Activated CD8-positive, alpha-beta memory T cell treated with anti-CD3 and anti-CD28 coated beads for 4 hours (primary cell): ENCODE data around the gene SAFB.

Experiments
- DNase-seq, 2 donors: peaks; one replicate each; pipeline ENCODE4 v3.0.0-alpha.2; 2020; ENCODE audit warnings: low read depth in 2 of 2

Gene SAFB

DNA sequence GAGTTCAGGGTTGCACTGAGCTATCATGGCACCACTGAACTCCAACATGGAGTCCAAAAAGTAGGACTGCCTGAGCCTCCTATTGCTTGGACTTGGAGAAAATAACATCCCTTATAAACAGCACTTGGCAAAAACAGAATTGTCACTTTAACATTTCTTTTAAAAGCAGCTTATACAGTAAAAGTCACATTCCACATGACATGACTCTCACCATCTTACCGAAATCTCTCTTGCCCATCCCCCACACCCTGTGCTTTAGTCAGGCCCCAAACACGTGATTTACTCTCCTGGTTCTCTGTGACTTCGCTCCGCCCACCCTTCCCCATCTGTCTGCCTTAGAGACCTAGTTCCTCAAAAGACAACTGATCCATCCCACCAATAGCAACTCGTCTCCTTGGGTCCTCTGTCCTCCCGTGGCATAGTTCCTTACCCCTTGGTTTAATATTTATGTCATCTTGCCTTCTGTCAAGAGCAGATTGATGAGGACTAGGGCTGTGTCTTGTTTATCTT, 4.6 kb downstream of the SAFB start:
- DNase-seq = no peak

DNA sequence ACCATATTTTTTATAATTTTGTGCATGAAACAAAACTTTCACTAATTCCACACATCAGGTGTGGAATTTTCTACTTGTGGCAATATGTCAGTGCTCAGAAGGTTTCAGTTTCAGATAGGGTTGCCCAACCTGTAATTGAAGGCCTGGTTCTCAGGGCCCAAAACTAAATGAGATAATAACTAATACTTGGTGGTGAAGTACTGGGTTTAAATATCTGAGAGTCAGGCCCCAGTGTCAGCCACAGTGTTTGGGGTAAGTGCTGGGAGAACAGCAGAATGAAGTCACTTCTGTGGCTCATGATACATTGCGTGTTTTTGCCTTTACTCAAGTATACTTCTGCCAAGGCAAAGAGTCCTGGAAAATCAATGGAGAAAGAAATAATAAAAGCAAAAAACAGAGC, 5.6 kb downstream of the SAFB start:
- DNase-seq = no peak

DNA sequence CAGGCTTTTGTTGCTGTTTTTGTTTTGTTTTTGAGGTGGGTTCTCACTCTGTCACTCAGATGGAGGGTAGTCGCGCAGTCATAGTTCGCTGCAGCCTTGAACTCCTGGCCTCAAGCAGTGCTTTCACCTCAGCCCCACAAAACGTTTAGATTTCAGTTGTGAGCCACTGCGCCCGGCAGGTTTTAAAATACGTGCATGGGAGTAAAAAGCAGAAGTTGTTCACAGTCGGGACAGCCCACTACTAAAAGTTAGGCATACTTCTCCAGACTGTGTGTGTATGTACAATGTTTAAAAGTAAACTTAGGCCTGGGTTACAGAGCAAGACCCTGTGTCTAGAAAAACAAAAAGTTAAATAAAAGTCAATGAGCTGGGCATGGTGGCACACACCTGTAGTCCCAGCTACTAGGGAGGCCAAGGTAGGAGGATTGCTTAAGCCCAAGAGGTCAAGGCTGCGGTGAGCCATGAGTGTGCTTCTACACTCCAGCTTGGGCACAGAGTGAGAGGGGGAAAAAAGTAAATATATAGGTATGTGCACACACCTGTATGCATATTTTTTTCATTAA, 6.1 kb downstream of the SAFB start:
- DNase-seq = no peak

DNA sequence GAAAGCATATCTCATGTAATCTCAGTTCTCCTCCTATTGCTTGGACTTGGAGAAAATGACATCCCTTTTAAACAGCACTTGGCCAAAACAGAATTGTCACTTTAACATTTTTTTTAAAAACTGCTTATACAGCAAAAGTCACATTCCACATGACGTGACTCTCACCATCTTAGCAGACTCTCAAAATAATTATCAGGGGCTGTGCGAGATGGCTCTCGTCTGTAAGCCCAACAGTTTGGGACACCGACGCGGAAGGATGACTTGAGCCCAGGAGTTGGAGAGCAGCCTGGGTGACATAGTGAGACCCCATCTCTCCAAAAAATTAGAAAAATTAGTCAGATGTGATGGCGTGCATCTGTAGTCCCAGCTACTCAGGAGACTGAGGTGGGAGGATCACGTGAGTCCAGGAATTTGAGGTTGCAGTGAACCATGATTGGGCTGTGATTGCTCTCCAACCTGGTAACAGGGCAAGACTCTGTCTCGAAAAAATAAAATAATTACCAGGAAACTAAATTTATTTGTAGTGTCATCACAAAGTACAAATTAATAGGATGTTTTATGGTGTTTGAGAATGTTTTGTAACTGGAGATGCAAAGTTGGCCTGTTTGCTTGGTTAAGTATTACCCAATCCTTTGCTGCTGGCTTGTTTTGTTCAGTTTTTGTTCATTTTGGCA, 8.8 kb downstream of the SAFB start:
- no peak for DNase-seq

DNA sequence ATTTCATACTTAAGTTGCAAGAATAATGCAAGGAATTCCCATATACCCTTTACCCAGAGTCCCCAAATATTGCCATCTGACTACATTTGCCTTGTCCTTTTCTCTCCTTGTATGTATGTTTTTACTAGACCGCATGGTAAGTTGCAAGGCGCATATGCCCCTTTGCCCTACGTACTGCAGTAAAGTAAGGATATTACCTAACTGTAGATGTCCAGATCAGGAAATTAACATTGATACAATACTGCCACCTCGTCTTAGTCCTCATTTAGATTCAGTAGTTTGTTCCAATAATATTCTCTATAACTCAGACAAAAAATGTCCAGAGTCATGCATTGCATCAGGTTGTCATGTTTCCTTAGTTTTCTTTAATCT, 9.3 kb downstream of the SAFB start:
- DNase-seq = no peak

DNA sequence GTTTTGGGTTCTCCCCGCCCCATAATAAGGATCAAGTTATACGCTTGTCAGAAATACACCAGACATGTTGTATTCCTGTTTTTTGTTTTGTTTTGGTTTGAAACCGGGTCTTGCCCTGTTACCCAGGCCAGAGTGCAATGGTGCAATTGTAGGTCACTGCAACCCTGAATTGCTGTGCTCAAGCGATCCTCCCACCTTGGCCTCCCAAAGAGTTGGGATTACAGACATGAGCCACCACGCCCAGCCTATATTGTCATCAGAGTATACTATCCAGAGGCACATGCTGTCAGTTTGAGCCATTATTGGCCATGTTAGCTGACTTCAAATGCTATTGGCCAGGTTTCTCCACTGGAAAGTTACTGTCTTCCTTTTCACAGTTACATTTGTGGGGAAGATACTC, 9.8 kb downstream of the SAFB start:
- no peak for DNase-seq

DNA sequence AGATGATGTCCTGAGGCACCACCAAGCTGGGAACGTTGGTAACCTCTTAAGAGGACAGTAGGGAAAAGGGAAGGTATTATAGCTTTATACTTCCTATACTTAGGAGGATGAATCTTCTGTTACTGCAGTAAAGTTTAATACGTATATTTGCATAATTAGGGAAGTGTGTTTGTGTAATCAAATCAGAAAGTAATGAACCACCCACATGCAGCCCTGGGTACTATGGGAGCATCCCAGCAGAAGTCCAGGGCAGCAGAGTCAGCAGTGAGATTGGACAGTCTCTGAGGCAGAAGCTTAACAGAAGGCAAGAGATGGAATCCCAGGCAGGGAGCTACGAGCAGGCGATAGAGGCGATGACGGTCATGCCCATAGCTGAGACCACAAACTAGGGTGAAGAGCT, 12.5 kb downstream of the SAFB start:
- DNase-seq = no peak

DNA sequence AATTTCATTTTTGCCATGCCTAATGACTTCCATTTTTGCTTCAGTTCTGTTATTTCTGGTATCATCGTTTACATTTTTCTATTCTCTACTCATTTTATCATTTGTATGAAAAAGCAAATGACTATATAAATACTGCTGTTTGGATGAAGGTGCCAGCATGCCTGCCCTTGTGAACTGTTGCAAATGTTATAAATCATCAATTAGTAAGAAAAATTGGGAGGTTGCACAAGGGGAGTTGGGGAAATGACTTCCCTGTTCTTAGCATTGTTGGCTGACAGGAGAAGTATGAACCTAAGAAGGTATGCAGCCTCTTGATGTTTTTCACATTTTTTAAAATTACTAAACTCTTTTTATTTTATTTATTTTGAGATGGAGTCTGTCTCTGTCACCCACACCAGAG, 15.1 kb downstream of the SAFB start:
- no peak for DNase-seq

DNA sequence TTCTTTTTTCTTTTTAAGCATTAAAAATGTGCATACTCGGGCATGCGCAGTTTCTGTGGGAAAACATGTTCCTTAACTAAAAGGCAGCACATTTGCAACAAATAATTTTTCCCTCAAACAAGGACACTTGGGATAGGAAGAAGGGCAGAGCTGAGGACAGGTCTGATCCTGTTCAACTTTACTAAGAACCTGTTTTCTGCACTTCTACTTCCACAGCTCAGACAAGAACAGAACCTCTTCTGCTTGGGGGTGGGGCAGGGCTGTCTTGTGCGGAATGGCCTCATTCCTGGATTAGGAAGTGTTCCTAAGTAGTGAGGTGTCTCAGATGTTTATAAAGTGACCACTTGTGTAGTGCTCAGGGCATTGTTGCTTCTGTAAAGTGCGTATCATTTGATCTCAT, 18.3 kb downstream of the SAFB start:
- no peak for DNase-seq

DNA sequence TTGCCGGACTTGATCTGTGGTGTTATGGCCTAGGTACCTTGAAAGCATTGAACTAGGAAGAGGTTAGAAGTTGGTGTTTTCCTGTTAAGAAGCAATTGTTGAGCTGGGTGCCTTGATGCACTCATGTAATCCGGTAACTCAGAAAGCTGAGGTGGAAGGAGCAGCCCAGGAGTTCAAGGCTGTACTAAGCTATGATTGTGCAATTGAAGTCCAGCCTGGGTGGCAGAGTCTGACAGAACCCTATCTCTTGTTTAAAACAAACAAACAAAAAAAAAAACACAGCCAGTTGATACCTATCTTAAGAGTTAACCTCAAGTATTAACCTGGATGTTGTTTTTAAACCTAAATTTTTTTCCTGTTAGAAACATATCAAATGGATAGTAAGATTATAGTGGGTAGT, 19.3 kb downstream of the SAFB start:
- DNase-seq = no peak

DNA sequence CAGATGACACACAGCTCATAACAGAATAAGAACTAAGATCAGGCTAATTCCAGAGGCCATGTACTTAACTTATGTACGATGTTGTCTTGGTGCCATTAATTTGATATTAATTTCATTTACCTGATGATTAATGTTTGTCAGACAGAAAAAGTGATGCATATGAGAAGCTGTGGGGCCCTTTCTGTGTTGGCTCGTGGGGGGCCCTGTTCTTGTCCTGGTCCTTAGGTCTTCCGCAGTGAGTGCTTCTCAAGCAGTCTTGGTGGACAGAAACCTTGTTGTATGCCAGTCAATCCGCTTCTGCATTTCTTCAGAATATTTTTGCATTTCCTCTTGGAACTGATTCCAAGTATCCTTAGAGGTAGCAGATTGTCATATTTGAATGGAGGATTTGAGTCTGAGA, 20.2 kb downstream of the SAFB start:
- no peak for DNase-seq

DNA sequence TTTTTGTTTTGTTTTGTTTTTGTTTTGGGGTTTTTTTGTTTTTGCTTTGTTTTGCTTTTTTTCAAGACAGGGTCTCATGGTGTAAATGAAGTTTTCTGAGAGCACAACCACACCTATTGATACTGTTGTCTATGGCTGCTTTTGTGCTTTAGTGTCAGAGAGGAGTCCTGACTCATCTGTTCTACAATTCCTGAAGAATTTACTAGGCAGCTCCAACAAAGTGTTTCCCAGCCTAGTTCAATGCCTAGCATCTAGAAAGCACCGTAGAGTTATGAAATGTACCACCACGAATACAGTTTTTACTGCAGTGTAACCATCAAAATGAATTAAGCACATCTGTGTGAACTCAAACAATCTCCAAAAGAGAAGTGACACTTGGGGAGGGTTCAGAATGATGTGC, 21.2 kb downstream of the SAFB start:
- DNase-seq = no peak

DNA sequence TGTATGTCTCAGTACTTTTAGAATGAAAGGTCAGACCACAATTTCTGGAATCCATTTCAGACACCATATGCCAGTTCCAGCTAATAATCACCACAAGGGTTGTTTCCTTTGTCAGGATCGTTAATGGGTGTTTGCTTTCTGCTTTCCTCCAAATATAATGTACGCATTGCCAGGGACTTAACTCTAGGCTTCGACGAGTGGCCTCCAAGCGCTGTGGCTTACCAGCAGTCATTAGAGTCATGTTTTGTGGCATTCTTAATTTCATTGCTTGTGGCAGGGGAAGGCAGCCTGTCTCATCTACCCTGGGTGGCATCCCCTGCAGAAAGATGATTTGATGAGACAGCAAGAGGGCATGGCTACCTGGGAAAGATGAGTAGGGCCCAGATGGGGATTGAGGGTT, 22.5 kb downstream of the SAFB start:
- no peak for DNase-seq

DNA sequence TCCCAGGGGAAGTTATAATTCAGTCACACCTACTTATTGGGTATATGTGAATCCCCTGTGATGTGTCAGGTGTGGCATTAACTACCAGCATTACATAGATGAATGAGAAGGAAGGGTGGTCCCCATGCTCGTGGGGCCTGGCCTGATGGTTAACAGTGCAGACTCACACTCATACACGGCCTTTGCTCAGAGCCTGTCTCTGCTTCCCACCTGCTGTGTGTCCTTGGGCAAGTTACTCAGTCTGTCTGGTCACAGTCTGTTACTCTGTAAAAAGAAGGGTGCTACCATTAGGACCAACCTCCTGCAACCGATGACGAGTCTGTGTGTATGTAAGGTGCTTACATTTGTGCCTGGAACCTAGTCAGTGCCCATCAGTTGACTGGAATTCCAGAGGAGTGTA, 23.8 kb downstream of the SAFB start:
- DNase-seq = no peak

DNA sequence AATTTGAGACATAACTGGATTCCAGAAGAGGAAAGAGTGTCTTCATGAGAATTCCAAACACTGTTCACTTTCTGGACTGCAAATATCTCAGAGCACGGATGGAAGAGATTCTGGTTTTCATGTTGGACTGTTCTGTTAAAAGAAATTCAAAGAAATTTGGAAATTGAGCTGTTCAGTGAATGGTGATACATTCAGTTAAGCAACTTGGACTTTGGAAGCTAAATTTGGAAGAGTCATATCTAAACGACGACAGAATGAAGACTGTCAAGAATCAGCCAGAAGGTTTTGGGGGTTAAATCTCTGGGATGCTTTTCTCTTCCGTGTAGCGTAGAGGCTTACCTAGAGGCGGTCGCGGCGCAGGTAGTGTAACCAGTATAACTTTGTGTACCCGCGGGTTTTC, 25.6 kb downstream of the SAFB start:
- no peak for DNase-seq

DNA sequence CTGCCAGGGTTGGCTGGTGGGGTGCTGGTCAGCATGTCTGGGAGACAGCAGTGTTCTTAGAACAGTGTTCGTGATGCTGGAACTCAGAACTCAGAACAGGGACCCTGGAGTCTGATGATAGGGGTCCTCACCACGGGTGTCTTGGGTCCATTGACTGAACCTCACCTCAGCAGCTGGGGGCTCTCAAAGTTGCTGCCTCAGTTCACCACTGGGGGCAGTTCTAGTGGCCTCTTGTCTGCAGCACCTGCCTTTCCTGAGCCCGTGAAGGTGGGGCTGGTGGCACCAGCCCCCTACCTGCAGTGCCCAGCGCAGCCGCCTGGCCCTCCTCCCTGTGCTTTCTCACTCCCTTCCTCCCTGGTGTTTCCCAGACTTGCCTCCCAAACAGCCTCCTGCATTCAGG, 28.5 kb downstream of the SAFB start:
- DNase-seq = no peak

DNA sequence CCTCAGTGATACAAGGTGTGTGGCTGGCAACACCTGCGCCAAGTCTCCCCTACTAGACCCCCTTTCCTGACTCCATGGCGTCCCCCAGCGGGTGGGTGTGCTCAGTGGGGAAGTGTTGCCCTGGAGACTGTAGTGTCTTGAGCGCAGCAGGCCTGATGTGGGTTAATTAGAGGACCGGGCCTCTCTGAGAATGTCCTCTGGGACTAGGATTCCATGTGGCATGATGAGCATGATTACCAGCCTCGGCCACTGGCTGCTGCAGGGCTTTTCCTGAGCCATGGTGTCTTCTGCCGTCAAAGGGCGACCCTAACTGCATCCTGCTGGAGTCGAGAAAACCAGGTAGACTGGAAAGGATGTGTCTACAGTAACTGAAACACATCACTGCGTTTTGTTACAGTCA, 29.4 kb downstream of the SAFB start:
- no peak for DNase-seq

DNA sequence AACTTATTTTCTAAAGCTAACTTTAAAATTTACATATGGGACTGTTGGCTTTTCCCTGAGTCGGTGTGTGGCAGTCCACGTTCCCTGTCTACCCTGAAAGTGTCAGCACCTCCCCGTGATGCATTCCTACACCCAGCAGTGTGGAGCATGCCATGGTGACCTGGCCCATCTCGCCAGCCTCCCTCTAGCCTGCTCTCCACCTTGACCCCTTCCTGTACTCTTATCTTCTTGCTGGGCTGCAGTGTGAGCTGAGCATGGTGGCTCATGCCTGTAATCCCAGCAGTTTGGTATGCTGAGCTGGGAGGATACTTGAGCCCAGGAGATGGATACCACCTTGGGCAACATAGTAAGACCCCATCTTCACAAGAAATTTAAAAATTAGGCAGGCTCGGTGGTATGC, 32.0 kb downstream of the SAFB start:
- DNase-seq = no peak

DNA sequence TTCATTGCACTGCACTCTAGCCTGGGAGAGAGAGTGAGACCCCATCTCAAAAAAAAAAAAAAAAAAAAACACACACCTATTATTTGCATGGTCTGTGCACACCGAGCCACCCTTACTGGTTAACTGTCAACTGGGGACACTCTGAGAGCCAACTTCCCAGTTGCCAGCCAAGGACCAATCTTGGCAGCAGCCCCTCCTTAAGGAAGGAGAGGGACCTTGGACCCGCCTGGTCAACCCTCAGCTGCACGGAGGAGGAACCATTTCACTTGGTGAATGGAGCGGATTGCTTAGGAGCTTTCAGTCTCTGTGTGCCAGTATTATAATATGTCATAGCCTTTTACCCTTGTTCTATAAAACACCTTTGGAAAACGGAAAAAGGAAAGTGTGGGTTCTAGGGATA, 32.5 kb downstream of the SAFB start:
- DNase-seq = no peak

DNA sequence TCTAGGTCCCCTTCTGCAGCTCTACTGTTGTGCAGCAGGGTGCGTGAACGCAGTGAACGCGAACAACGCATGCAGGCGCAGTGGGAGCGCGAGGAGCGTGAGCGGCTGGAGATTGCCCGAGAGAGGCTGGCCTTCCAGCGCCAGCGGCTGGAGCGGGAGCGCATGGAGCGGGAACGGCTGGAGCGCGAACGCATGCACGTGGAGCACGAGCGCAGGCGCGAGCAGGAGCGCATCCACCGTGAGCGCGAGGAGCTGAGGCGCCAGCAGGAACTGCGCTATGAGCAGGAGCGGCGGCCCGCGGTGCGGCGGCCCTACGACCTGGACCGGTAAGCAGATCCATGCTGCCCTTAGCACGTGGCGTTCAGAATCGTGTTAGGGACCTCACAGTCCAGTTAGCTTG, 38.6 kb downstream of the SAFB start:
- no peak for DNase-seq

DNA sequence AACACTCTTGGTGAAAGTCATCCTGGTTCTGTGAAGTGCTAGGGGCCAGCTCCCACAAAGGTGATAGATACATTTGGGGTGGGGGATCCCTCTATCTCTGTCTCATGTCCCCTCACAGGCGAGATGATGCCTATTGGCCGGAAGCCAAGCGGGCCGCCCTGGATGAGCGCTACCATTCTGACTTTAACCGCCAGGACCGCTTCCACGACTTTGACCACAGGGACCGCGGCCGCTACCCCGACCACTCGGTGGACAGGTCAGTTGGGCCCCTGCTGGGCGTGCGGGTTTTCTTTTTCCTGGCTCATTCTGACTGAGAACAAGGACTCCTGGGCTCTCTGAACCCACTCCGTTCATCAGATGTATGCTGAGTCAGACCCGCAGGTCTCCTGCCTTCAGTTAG, 41.0 kb downstream of the SAFB start:
- no peak for DNase-seq

DNA sequence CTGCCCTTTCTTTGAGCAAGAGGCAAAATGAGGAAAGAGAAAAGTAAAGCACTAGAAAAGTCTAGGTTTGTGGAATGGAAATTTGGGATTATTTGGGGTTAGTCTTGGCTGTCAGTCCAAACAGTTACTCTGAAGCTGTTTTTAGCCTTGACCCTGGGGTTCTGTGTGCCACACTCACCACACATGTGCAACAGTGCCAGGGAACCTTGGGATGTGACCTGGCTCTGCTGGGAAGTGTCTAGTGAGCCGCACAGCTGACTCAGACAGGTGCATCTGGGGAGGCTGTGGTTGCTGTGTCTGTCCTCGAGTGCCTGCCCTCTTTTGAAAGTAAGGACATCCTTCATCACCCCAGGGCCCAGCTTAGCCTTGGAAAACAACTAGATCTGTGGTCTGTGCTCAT, 41.6 kb downstream of the SAFB start:
- DNase-seq = no peak

DNA sequence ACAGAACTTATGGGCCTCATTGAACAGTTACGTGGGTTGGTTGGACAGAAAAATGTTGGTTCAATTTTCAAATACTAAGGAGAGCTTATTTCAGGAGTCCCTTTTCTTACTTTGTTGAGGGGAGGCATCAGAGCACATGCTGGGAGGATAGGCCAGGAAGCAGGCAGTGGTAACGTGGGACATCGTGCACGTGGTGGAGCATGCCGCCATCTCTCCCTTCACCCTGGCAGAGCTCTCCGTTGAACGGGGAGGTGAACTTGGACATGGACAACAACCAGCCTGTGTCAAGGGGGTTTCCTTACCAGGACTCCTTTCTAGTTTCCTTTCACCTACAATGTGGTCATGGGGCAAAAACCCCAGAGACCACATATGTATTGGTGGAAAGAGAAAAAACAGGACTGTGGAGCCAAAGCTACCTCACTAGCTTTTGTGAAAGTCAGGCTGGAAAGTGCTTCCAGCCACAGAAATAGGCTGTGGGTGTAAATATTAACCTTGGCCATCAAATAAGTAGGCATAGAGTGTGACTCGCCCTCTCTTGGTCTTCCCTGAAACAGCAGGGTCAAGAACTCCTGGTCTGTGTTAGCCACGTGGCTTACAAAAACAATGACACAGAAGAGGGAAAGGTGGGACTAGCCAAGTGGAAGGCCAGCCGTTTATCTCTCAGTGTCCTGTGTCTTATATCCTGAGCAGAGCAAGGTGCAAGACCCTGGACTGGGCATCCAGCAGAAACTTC, 43.1 kb downstream of the SAFB start:
- no peak for DNase-seq
